CD4-positive, alpha-beta T cell (primary cell): Measurements from ENCODE around the gene DNAH2. TPM values are rescaled to one million over a fixed set of nuclear protein-coding genes. Genes with fewer than 3 reads are reported as not detected.

Source experiments
- ATAC-seq: fragments of 200-7000 bp; cut with Tn5 transposase; one replicate; pipeline ENCODE4 v1.10.0; 2022; ENCODE audit warnings: mild to moderate bottlenecking; ENCODE audit not compliant: poor library complexity
- CTCF ChIA-PET: fragments of 350-600 bp; sonication (Branson Sonifier 250); formaldehyde crosslinking; loops from one replicate; lab custom pipeline; 2021; ENCODE audit warnings: antibody characterized with exemption, inconsistent platforms; lab: Charles Lee
- POLR2A ChIA-PET: fragments of 350-600 bp; sonication (Branson Sonifier 250); formaldehyde crosslinking; loops from one replicate; lab custom pipeline; 2021; ENCODE audit warnings: antibody characterized with exemption, inconsistent platforms; lab: Charles Lee
- DNase-seq, 14 experiments: peaks; one replicate each; pipeline ENCODE4 v3.0.0-alpha.2; 2013 to 2020; ENCODE audit warnings: mixed read lengths in 2 of 14
- H3K27ac ChIP-seq, 2 donors: one replicate each; pipeline versions ENCODE4 v1.5.1 to v1.7.0; 2013; ENCODE audit warnings: low read length in 2 of 2, low read depth in 1 of 2, mild to moderate bottlenecking in 1 of 2
- H3K27me3 ChIP-seq, 2 experiments: 1 replicate in 1 of 2; 2 replicates in 1 of 2; pipeline versions ENCODE4 v1.6.1 to v1.7.0; 2013; ENCODE audit warnings: low read length in 2 of 2, control low read depth in 1 of 2, mild to moderate bottlenecking in 1 of 2, moderate library complexity in 1 of 2; ENCODE audit not compliant: insufficient read depth in 2 of 2, control insufficient read depth in 1 of 2
- H3K36me3 ChIP-seq: one replicate; pipeline ENCODE4 v1.6.1; 2013; ENCODE audit warnings: low read length, control low read depth; ENCODE audit not compliant: insufficient read depth
- H3K4me1 ChIP-seq: one replicate; pipeline ENCODE4 v1.6.1; 2013; ENCODE audit warnings: low read length, control low read depth; ENCODE audit not compliant: insufficient read depth
- H3K4me3 ChIP-seq: one replicate; pipeline ENCODE4 v1.5.1; 2013; ENCODE audit warnings: mild to moderate bottlenecking, low read length, moderate library complexity
- H3K9me3 ChIP-seq, 2 experiments: 1 replicate in 1 of 2; 2 replicates in 1 of 2; pipeline versions ENCODE4 v1.6.1 to v1.7.0; 2013; ENCODE audit warnings: low read length in 2 of 2, mild to moderate bottlenecking in 2 of 2, control low read depth in 1 of 2, moderate library complexity in 1 of 2; ENCODE audit not compliant: control insufficient read depth in 1 of 2, insufficient read depth in 1 of 2
- H3K27ac Mint-ChIP-seq: one replicate; pipeline ENCODE4 v1.8.0; 2020; ENCODE audit warnings: mixed read lengths
- H3K27me3 Mint-ChIP-seq: one replicate; pipeline ENCODE4 v1.8.0; 2021; ENCODE audit warnings: mixed read lengths
- H3K36me3 Mint-ChIP-seq: one replicate; pipeline ENCODE4 v1.8.0; 2021; ENCODE audit warnings: low read depth, mixed read lengths
- H3K4me1 Mint-ChIP-seq: one replicate; pipeline ENCODE4 v1.8.0; 2021; ENCODE audit warnings: low read depth, mixed read lengths
- H3K4me3 Mint-ChIP-seq: one replicate; pipeline ENCODE4 v1.8.0; 2020; ENCODE audit warnings: mild to moderate bottlenecking, mixed read lengths
- H3K9me3 Mint-ChIP-seq: one replicate; pipeline ENCODE4 v1.8.0; 2020; ENCODE audit warnings: mixed read lengths
- CTCF ChIP-seq: fragments of 200-600 bp; IDR thresholded peaks from one replicate; pipeline ENCODE4 v1.8.0; 2022; ENCODE audit warnings: antibody characterized with exemption, mild to moderate bottlenecking
- intact Hi-C, 2 experiments: fragments of 100-400 bp; cut with DNase I in 1 of 2; cut with micrococcal nuclease in 1 of 2; formaldehyde crosslinking; loops; one replicate each; pipeline versions ENCODE4 v1.15.1 to v1.9.0; 2023 to 2025; cut with DNase I, micrococcal nuclease
- total RNA-seq, 174 experiments: library from RNA in 2 of 174; stranded (reverse) in 2 of 174; gene quantifications; one replicate each; pipeline ENCODE4 v1.2.3 and lab custom pipeline; 2021 to 2026

DNAH2 gene
- total RNA-seq, 2 experiments from 2014 or later: not detected

GRCh38 chr17:7817643-7817964, 100.1 kb downstream of the DNAH2 start:
- Mint-ChIP-seq H3K27ac (no peak overlapping the region), H3K9me3 (no peaks in the 10 kb centered on the region), H3K4me1 (no peaks in the 10 kb centered on the region), H3K27me3 (no peaks in the 10 kb centered on the region), H3K4me3 (no peak overlapping the region), H3K36me3 (no peaks in the 10 kb centered on the region)
- no peak for TF ChIP-seq CTCF
- DNase-seq (no peak), ATAC-seq (no peak)
- intact Hi-C loops: loop anchor here in 1 of 2 experiments (10.0 kb wide), 1 partner anchor 73 kb away; no protein-coding TSS in a partner anchor
- H3K4me3 ChIP-seq: no peak overlapping the region
- no peak overlapping the region for H3K27ac ChIP-seq
- H3K4me1 ChIP-seq: no peaks in the 10 kb centered on the region
- no peaks in the 10 kb centered on the region for H3K9me3 ChIP-seq
- H3K36me3 ChIP-seq: no peaks in the 10 kb centered on the region
- no peaks in the 10 kb centered on the region for H3K27me3 ChIP-seq
- ChIA-PET POLR2A (no interaction called here), CTCF (interaction anchor here (0.7 kb wide), 1 partner anchor 45 kb away, joined by 3 read pairs; no protein-coding TSS in a partner anchor)

GRCh38 chr17:7818026-7818425, 100.5 kb downstream of the DNAH2 start:
- CTCF ChIA-PET: interaction anchor here (0.7 kb wide), 1 partner anchor 44 kb away, joined by 3 read pairs; no protein-coding TSS in a partner anchor

GRCh38 chr17:7818746-7819645, 101.5 kb downstream of the DNAH2 start:
- H3K4me1 Mint-ChIP-seq: no peaks in the 10 kb centered on the region
- no peak for TF ChIP-seq CTCF
- no peaks in the 10 kb centered on the region for H3K36me3 Mint-ChIP-seq
- no peak overlapping the region for H3K4me3 Mint-ChIP-seq
- Histone ChIP-seq H3K27me3 (no peaks in the 10 kb centered on the region), H3K4me1 (no peaks in the 10 kb centered on the region), H3K9me3 (no peaks in the 10 kb centered on the region), H3K36me3 (no peaks in the 10 kb centered on the region), H3K27ac (no peak overlapping the region), H3K4me3 (no peak overlapping the region)
- no peaks in the 10 kb centered on the region for H3K9me3 Mint-ChIP-seq
- CTCF ChIA-PET: interaction anchor here (1.6 kb wide), 1 partner anchor 171 kb away, joined by 7 read pairs; no protein-coding TSS in a partner anchor
- intact Hi-C loops: loop anchor here in 1 of 2 experiments (10.0 kb wide), 1 partner anchor 74 kb away; no protein-coding TSS in a partner anchor
- DNase-seq (no peak), ATAC-seq (no peak)
- H3K27me3 Mint-ChIP-seq: no peaks in the 10 kb centered on the region
- POLR2A ChIA-PET: no interaction called here
- no peak overlapping the region for H3K27ac Mint-ChIP-seq

More at GRCh38 chr17:7818026-7818425, 100.5 kb downstream of the DNAH2 start:
- Histone ChIP-seq H3K4me1 (no peaks in the 10 kb centered on the region), H3K4me3 (no peak overlapping the region), H3K27me3 (no peaks in the 10 kb centered on the region), H3K9me3 (no peaks in the 10 kb centered on the region), H3K36me3 (no peaks in the 10 kb centered on the region), H3K27ac (no peak overlapping the region)
- intact Hi-C loops: loop anchor here in 1 of 2 experiments (10.0 kb wide), 1 partner anchor 73 kb away; no protein-coding TSS in a partner anchor
- ATAC-seq: no peak
- Mint-ChIP-seq H3K4me1 (no peaks in the 10 kb centered on the region), H3K9me3 (no peaks in the 10 kb centered on the region), H3K4me3 (no peak overlapping the region), H3K27ac (no peak overlapping the region), H3K36me3 (no peaks in the 10 kb centered on the region), H3K27me3 (no peaks in the 10 kb centered on the region)
- POLR2A ChIA-PET: no interaction called here
- no peak for DNase-seq
- TF ChIP-seq CTCF: no peak
